ENCODE results near the gene CDRT15L2.
"Not testable (repeated sequence)": the region's sequence is repeated elsewhere in the genome, so short reads cannot be mapped to it uniquely, and the experiment has no call there.

DNA sequence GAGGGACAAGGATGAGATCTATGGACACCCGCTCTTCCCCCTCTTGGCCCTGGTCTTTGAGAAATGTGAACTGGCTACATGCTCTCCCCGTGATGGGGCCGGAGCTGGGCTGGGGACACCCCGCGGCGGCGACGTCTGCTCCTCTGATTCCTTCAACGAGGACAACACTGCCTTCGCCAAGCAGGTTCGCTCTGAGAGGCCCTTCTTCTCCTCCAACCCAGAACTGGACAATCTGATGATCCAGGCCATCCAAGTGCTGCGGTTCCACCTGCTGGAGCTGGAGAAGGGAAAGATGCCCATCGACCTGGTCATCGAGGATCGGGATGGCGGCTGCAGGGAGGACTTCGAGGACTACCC is 9.9 kb downstream of the CDRT15L2 start:
- TF ChIP-seq, protein P1, sequence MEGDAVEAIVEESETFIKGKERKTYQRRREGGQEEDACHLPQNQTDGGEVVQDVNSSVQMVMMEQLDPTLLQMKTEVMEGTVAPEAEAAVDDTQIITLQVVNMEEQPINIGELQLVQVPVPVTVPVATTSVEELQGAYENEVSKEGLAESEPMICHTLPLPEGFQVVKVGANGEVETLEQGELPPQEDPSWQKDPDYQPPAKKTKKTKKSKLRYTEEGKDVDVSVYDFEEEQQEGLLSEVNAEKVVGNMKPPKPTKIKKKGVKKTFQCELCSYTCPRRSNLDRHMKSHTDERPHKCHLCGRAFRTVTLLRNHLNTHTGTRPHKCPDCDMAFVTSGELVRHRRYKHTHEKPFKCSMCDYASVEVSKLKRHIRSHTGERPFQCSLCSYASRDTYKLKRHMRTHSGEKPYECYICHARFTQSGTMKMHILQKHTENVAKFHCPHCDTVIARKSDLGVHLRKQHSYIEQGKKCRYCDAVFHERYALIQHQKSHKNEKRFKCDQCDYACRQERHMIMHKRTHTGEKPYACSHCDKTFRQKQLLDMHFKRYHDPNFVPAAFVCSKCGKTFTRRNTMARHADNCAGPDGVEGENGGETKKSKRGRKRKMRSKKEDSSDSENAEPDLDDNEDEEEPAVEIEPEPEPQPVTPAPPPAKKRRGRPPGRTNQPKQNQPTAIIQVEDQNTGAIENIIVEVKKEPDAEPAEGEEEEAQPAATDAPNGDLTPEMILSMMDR (conservative IDR thresholded peaks at IDR 0.05; ENCODE audit: low read length), result not testable (repeated sequence)
- not testable (repeated sequence) for TF ChIP-seq EZH2phosphoT487 (IDR thresholded peaks at IDR 0.05; ENCODE audit: borderline replicate concordance)

Data from Loucy (cell line).